ENCODE measurements around the gene NKX1-1.

DNA sequence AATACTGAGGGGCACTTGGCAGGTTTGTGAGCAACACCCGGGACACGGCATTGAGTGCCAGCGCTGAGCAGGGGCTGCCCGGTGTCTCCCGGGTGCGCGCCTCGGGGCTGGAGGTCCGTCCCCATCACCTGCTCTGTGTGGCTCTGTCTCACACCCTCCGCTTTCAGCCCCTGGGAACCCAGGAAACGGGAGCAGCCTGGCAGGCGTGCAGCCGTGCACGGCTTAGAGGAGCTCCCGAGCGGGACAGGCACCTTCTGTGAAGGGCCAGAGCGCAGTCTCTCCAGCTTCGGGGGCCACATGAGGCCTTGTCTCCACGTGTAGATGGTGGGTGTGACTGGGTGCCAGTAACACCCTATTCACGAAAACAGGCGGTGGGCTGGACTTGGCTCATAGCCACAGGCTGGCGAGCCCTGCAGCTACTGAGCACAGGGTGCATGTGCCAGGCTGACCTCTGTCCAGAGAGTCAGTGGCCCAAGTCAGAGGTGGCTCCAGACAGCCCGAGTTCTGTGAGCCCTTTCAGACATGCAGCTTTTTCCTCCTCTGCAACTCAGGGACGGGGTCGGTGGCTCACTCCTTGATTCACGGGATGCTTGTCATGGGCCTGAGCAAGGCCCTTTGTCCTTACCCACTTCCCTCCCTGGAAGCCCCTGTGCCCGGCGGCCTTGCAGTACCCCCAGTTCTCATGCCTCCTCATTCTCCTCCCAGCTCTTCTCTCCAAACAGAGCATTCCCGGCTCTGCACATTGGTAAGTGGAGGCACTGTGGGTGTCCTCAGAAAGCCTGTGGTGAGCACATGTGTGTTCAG, 35.7 kb downstream of the NKX1-1 start:
- TF ChIP-seq, protein P1, sequence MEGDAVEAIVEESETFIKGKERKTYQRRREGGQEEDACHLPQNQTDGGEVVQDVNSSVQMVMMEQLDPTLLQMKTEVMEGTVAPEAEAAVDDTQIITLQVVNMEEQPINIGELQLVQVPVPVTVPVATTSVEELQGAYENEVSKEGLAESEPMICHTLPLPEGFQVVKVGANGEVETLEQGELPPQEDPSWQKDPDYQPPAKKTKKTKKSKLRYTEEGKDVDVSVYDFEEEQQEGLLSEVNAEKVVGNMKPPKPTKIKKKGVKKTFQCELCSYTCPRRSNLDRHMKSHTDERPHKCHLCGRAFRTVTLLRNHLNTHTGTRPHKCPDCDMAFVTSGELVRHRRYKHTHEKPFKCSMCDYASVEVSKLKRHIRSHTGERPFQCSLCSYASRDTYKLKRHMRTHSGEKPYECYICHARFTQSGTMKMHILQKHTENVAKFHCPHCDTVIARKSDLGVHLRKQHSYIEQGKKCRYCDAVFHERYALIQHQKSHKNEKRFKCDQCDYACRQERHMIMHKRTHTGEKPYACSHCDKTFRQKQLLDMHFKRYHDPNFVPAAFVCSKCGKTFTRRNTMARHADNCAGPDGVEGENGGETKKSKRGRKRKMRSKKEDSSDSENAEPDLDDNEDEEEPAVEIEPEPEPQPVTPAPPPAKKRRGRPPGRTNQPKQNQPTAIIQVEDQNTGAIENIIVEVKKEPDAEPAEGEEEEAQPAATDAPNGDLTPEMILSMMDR (IDR thresholded peaks at IDR 0.05) = no peak
- no peak for TF ChIP-seq POLR2A (IDR thresholded peaks at IDR 0.05)
